ENCODE data around the gene GCAT.

The GCAT gene

DNA sequence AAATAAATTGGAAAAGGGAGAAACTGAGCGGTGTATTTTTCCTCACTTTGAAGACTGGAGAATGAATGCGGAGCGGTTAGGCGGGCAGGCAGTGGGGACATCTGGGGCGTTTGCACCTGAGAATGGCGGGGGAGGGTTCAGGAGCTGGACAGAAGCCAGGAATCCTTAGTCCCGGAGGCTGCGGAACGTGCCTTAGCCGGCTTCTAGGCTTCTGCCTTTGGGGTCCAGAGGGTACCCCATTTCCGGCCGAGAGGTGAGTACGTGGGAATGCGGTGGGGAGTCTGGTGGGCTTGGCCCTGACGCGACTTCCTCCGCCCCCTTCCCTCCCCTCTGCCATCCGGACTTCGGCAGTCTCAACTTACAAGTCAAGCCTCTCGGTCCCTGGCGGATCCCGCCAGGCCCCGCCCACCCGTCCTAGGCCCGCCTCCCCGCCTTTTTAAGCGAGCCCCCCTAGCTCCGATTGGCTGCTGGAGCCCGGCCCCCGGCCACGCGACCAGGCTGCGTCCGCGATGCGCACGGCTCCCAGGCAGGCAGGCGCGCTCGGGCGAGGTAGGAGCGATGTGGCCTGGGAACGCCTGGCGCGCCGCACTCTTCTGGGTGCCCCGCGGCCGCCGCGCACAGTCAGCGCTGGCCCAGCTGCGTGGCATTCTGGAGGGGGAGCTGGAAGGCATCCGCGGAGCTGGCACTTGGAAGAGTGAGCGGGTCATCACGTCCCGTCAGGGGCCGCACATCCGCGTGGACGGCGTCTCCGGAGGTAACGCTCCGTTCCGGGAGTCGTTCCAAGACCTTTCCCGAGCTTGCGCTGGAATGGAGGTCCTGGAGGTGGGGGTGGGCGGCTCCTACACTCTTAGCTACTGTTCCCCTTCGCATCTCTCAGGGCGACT, at the start of gene GCAT:
Gene GCAT (plus strand): TSS at position 525 of the 884 bp plus-strand sequence. CDS start 34 bp downstream, at position 559.
- peak; percentile 94 to 95 for DNase-seq

DNA sequence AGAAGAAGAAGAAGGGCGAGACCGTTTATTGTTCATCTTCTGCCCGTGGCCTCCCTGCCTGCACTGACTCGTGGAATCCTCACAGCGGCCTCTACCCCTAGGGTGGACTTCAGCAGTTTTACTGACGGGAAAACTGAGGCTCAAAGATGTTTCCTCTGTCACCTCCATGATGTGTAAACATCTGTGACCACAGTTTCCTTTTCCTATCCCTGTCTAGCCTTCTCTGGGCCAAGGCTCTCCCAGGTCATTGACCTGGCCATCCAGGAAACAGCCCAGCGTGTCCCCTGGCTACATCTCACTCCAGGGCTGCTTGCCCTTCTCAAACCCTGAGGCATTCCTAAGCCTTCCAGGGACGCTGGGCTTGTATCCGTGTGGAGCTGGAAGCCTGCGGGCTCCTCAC, 49.0 kb upstream of the GCAT start:
- DNase-seq: no peak

DNA sequence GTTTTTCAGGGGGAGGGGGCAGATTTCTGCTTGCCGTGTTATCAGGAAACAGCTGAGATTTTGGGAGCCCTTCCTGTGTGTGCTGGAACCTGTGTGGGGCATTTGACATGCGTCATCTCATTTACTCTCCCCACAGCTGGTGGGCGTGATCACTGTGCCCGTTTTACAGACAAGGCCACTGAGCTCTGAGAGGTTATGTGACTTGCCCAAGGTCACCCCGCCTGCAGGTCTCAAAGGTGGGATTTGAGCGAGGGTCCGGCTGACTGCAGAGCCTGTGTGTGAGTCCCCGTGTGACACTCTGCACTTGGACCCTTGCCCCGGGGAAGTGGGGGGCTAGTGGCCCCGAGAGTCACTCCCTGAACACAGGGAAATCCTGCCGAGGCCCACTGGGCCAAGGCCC, 48.5 kb upstream of the GCAT start:
- DNase-seq: no peak

DNA sequence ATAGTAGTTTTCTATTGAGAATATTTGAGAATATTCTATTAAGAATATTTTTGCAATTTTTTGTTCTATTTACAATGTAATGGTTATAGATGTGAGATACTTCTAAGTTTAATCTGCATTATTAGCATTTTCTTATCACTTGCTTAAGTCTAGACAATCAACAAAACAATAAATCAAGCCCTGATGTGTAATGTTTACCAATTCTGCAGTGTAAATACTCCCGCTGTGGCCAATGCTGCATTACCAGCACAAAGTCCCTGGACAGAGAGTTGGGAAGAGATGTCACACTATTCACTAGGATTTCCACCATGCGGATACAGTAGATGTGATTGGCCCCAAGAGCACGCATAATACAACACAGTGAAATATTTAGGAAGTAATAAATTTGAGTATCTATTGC, 47.6 kb upstream of the GCAT start:
- no peak for DNase-seq

DNA sequence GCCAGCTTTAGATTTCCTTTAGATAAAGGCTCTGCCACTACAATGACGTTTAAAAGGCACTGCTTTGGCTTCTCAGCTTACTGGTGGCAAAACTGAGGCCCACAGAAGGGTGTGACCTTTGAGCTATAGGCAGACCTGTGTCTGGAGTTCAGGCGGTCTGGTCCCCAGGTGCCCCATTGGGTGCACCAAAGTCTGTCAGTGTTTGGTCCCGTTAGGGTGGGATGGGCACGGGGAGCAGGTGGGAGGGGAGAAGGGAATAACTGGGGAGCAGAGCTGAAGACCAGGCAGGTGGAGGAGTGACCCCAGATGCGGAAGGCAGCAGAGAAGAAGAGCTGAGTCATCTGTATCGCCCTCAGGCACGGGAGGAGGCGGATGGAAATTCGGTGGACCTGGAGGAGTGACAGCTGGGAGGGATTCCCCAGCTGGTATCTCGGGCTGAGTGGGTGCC, 45.3 kb upstream of the GCAT start:
- no peak for DNase-seq

DNA sequence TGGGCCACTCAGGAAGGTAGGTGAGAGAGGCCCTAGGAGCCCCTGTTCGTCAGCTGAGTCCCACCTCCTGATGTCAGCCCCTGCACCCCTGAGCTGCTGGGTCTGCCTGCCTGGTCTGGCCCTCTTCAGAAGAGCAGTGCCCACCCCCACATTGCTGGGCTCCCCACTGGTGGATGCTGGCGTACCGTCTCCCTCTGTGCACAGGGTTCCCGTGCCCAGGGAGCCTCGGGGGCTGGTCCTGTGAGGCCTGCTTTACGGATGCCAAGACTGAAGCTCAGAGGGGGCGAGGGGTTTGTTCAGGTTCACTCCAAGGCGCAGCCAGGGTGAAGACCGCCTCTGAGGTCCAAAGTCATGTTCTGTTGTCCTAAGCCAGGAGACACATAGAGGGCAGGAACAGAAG, 44.7 kb upstream of the GCAT start:
- no peak for DNase-seq

GRCh38 chr22:37763652-37764051, 44.1 kb upstream of the GCAT start:
- no peak for DNase-seq

DNA sequence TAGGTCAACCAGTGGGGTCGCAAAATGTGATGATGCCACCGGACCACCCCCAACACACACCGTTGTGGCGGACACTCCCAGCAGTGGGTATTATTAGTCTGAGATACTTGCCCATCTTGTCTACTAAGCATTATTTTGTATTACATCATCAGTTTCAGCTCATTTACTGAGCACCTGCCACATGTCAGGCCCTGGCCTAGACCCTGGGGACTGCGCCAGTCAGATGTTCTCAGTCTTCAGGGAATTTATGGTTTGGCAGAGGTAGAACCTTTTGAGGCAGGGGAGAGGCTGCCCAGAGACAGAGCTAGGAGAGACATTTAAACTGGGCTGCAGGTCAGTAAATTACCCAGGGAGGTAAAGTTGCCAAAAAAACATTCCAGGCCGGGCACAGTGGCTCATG, 43.1 kb upstream of the GCAT start:
- no peak for DNase-seq

DNA sequence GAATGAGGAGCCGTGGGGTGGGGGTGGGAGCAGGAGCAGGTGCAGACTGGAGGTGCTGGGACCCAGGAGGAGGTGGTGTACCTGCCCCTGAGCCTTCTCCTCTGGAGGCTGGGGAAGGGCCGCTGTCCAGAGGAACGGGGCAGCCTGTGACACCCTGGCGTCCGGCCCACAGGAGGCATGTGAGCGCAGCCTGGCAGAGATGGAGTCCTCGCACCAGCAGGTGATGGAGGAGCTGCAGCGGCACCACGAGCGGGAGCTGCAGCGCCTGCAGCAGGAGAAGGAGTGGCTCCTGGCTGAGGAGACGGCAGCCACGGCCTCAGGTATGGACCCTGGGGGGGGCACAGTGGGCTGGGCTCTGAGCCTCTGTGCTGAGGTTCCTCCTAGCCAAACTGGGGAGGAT, 42.2 kb upstream of the GCAT start:
- DNase-seq: no peak

- DNase-seq: no peak
These were observed 41.7 kb upstream of the GCAT start for GRCh38 chr22:37765953-37766576.

GRCh38 chr22:37768273-37768672, 39.5 kb upstream of the GCAT start:
- DNase-seq: no peak

GRCh38 chr22:37769056-37769455, 38.7 kb upstream of the GCAT start:
- no peak for DNase-seq

- DNase-seq: no peak
These were observed 36.7 kb upstream of the GCAT start for GRCh38 chr22:37771081-37771480.

- DNase-seq: no peak
These were observed 35.9 kb upstream of the GCAT start for GRCh38 chr22:37771702-37772427.

GRCh38 chr22:37774728-37775127, 33.0 kb upstream of the GCAT start:
- no peak for DNase-seq

- no peak for DNase-seq
These were observed 31.7 kb upstream of the GCAT start for GRCh38 chr22:37775785-37776638.

DNA sequence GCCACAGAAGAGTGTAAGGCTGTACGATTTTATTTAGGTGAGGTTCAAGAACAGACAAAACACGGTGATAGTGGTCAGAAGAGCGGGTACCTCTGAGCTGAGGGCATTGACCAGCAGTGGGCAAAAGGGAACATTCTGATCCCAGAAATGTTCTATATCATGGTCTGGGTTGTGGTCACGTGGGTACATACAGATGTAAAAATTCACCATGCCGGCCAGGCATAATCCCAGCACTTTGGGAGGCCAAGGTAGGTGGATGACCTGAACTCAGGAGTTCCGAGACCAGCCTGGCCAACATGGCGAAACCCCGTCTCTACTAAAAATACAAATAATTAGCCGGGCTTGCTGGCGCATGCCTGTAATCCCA, 31.1 kb upstream of the GCAT start:
- no peak for DNase-seq

- DNase-seq: no peak
These were observed 30.5 kb upstream of the GCAT start for GRCh38 chr22:37777122-37777687.

DNA sequence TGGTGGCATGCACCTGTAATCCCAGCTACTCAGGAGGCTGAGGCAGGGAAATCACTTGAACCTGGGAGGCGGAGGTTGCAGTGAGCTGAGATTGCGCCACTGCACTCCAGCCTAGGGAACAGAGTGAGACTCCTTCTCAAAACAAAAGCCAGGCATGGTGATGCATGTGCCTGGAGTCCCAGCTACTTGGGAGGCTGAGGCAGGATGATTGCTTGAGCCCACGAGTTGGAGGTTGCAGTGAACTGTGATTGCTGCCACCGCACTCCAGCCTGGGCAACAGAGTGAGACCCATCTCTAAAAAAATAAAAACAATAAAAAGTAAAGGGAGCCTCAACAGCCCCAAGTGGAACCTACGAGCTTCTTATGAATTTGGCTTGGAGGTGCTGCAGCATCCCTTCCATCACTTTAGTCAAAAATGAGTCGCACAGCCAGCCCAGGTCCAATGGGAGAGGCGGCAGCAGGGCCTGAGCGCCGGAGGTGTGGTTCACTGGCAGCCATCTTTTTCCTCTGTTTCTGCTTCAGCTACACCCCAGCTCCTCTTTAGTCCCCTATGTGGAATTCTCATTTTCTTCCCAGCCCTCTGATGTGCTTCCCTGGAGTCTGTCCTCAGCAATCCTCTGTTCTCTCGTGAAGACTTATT, 29.2 kb upstream of the GCAT start:
- no peak for DNase-seq

DNA sequence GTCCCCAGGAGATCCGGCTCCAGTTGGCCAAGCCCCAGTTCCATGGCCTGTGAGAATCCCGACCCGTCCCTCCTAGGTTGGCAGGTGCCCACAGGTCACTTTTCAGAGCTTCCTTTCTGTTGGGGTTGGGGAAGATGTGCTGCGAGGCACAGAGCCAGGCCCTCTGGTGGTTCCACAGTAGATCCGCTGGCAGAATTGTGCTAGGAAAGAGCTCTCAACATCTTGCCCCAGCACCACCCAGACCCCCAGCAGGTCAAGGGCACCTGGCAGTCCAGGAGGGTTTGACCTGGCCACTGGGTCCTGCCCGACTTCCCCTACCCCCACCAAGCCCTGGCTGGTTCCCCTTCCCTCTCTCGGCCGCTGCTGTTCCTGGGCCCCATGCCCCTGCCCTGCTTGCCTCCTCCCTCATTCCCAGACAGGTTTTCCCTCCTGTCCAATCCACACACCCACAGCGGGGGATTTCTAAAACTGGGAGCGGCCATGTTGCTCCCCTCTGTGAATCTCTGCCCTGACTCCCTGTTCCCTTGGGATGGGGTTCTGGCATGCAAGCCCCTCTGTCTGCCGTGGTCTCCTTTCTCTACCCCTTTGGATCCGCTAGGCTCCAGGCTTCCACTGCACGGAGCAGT, 26.2 kb upstream of the GCAT start:
- no peak for DNase-seq

Data from activated CD4-positive, alpha-beta T cell treated with anti-CD3 and anti-CD28 coated beads, Interleukin-2, amount 50 U/mL, for 48 hours (primary cell).